OCI-LY3 (cell line): ENCODE data around the gene ZNF83.

Experiments used
- EZH2phosphoT487 ChIP-seq: fragments of 200-600 bp; shearing (Covaris generic); IDR thresholded peaks from 2 replicates; pipeline ENCODE4 v1.6.1; 2018; ENCODE audit warnings: antibody characterized with exemption, mixed run types, low read depth
- TF ChIP-seq, protein P1 (sequence below): fragments of 200-600, 300-600 bp; sonication (generic); IDR thresholded peaks from 2 replicates; pipeline ENCODE4 v1.5.1; 2014; ENCODE audit warnings: antibody characterized with exemption, low read length, low read depth

DNA sequence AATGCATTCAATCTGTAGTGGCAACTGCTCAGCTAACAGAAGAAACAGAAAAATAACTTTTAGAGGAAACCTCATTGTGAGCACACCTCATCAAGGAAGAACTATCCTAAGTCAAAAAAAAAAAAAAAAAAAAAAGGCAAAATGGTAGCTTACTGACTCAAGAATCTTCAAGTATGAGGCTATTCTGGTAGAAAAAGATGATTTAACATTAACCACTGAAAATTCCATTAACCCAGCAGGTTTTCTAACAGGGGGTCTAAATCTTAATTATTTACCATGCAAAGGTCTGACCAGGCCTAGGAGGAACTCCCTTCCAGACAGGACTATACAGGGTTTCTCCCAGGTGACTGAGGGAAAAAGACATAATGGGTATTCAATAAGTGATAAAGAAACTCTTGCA is 28.4 kb upstream of the ZNF83 start:
- TF ChIP-seq, protein P1, sequence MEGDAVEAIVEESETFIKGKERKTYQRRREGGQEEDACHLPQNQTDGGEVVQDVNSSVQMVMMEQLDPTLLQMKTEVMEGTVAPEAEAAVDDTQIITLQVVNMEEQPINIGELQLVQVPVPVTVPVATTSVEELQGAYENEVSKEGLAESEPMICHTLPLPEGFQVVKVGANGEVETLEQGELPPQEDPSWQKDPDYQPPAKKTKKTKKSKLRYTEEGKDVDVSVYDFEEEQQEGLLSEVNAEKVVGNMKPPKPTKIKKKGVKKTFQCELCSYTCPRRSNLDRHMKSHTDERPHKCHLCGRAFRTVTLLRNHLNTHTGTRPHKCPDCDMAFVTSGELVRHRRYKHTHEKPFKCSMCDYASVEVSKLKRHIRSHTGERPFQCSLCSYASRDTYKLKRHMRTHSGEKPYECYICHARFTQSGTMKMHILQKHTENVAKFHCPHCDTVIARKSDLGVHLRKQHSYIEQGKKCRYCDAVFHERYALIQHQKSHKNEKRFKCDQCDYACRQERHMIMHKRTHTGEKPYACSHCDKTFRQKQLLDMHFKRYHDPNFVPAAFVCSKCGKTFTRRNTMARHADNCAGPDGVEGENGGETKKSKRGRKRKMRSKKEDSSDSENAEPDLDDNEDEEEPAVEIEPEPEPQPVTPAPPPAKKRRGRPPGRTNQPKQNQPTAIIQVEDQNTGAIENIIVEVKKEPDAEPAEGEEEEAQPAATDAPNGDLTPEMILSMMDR = no peak
- TF ChIP-seq EZH2phosphoT487 = no peak
